ENCODE data around the gene HELZ2.

The HELZ2 gene

GRCh38 chr20:63596423-63596822 is 22.4 kb upstream of the HELZ2 start:
- DNase-seq, result no peak

- DNase-seq, result no peak
These were observed 21.5 kb upstream of the HELZ2 start for GRCh38 chr20:63595416-63596127.

- DNase-seq, result no peak
These were observed 20.1 kb upstream of the HELZ2 start for GRCh38 chr20:63594043-63594561.

- DNase-seq, result no peak
These were observed 18.6 kb upstream of the HELZ2 start for GRCh38 chr20:63592661-63593060.

- no peak for DNase-seq
These were observed 17.8 kb upstream of the HELZ2 start for GRCh38 chr20:63591786-63592355.

GRCh38 chr20:63591147-63591533 is 17.1 kb upstream of the HELZ2 start:
- no peak for DNase-seq

GRCh38 chr20:63590218-63591146 is 16.4 kb upstream of the HELZ2 start:
- no peak for DNase-seq

GRCh38 chr20:63589261-63590217 is 15.5 kb upstream of the HELZ2 start:
- no peak for DNase-seq

GRCh38 chr20:63588641-63589041 is 14.6 kb upstream of the HELZ2 start:
- DNase-seq, result no peak

GRCh38 chr20:63587776-63588591 is 13.9 kb upstream of the HELZ2 start:
- no peak for DNase-seq

GRCh38 chr20:63587256-63587655 is 13.2 kb upstream of the HELZ2 start:
- DNase-seq, result no peak

- DNase-seq, result no peak
These were observed 12.8 kb upstream of the HELZ2 start for GRCh38 chr20:63586797-63587196.

- no peak for DNase-seq
These were observed 11.9 kb upstream of the HELZ2 start for GRCh38 chr20:63585616-63586565.

- DNase-seq, result no peak
These were observed 8.5 kb upstream of the HELZ2 start for GRCh38 chr20:63582382-63583063.

- peak; percentile 54 for DNase-seq
These were observed 6.9 kb upstream of the HELZ2 start for GRCh38 chr20:63580796-63581461.

- DNase-seq, result no peak
These were observed 5.1 kb upstream of the HELZ2 start for GRCh38 chr20:63579017-63579694.

- DNase-seq, result no peak
These were observed 4.4 kb upstream of the HELZ2 start for GRCh38 chr20:63578224-63579016.

Measured in effector CD4-positive, alpha-beta T cell (primary cell).